GM15510 (cell line): ENCODE data around the gene CXADR.

ENCODE experiments used
- POLR2A ChIP-seq: IDR thresholded peaks from 3 replicates; pipeline ENCODE4 v1.6.1; 2011; ENCODE audit warnings: borderline replicate concordance; ENCODE audit not compliant: insufficient read length; ENCODE audit errors: extremely low read depth

Gene CXADR

GRCh38 chr21:17512253-17513213 lies at the start of gene CXADR:
CXADR (plus strand) TSS chr21:17513043; CDS start chr21:17513130, 87 bp downstream.
- no peak for TF ChIP-seq POLR2A

GRCh38 chr21:17466166-17466565 lies 46.7 kb upstream of the CXADR start:
- TF ChIP-seq POLR2A = no peak

- TF ChIP-seq POLR2A = no peak
Measured at GRCh38 chr21:17467392-17467791, 45.5 kb upstream of the CXADR start.

- TF ChIP-seq POLR2A = no peak
Measured at GRCh38 chr21:17467829-17468228, 45.0 kb upstream of the CXADR start.

GRCh38 chr21:17468698-17469097 lies 44.1 kb upstream of the CXADR start:
- TF ChIP-seq POLR2A = no peak

GRCh38 chr21:17469727-17470126 lies 43.1 kb upstream of the CXADR start:
- TF ChIP-seq POLR2A = no peak

- TF ChIP-seq POLR2A = no peak
Measured at GRCh38 chr21:17472182-17472581, 40.7 kb upstream of the CXADR start.

GRCh38 chr21:17472592-17473271 lies 40.1 kb upstream of the CXADR start:
- TF ChIP-seq POLR2A = no peak

GRCh38 chr21:17476006-17476405 lies 36.8 kb upstream of the CXADR start:
- TF ChIP-seq POLR2A = no peak

GRCh38 chr21:17479606-17480005 lies 33.2 kb upstream of the CXADR start:
- no peak for TF ChIP-seq POLR2A

GRCh38 chr21:17482928-17483327 lies 29.9 kb upstream of the CXADR start:
- no peak for TF ChIP-seq POLR2A

GRCh38 chr21:17488620-17489019 lies 24.2 kb upstream of the CXADR start:
- TF ChIP-seq POLR2A = no peak

GRCh38 chr21:17491716-17492414 lies 21.0 kb upstream of the CXADR start:
- TF ChIP-seq POLR2A = no peak

- no peak for TF ChIP-seq POLR2A
Measured at GRCh38 chr21:17492415-17493168, 20.3 kb upstream of the CXADR start.
